ENCODE results near the gene FRRS1L.
A peak's percentile ranks its signal among the peaks of the same experiment; 100 is the strongest.

FRRS1L gene

DNA sequence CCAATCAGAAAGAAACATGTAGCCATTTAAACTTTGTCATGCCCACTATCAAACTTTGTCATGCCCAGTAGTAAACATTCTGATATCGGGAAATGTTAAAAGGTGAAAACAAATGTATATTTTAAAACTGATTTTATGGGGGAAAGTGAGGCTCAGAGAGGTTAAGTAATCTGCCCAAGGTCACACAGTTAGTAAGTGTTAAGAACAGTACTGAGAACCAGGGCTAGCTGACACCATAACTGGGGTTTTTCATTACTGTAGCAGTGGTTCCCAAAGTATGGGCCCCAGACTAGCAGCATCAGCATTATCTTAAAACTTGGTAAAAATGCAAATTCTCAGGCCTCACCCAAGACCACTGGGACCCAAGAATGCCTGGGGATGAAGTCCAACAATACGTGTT lies 9.9 kb upstream of the FRRS1L start:
- no peaks in the 10 kb centered on the region for H3K4me1 ChIP-seq (ENCODE audit: control insufficient read depth, insufficient read depth, low read length)
- 92 to 93% methylated on average over 2 of the region's 2 CpGs for WGBS, 2 experiments
- H3K27me3 ChIP-seq (ENCODE audit: control insufficient read depth, insufficient read depth, low read length, poor library complexity, severe bottlenecking): peaks cover 3% of the 10 kb centered on the region

DNA sequence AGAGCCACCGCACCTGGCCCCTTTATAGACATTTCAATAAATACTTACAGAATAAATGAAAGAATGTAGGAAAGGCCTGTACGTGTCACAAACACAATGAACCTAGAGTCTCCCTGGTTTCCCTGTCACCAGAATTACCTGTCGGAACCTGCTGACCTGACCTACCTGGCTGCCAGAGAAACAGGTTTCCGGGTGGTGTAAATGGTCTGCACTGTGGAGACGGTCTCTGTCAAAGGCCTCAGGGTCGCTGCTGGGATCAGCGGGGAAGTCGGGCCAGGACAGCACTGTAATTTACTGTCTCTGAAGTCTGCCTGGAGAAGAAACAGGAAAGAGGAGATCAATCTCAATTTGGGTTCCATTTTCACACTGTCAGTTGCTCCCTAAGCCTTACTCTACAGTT lies 9.3 kb upstream of the FRRS1L start:
- Histone ChIP-seq H3K27ac (ENCODE audit: insufficient read depth, low read depth, low read length, poor library complexity, severe bottlenecking) (no peak overlapping the region), H3K4me1 (ENCODE audit: control insufficient read depth, insufficient read depth, low read length) (no peaks in the 10 kb centered on the region), H3K36me3 (ENCODE audit: control insufficient read depth, insufficient read depth, low read length) (no peaks in the 10 kb centered on the region), H3K4me3 (ENCODE audit: insufficient read depth, low read depth, low read length) (no peak overlapping the region), H3K9me3 (ENCODE audit: control insufficient read depth, low read length) (no peaks in the 10 kb centered on the region), H3K27me3 (ENCODE audit: control insufficient read depth, insufficient read depth, low read length, poor library complexity, severe bottlenecking) (peaks cover 7% of the 10 kb centered on the region)
- WGBS, 2 experiments: 90 to 91% methylated on average over 7 to 8 of the region's 8 CpGs

More for the DNA sequence above, 9.9 kb upstream of the FRRS1L start:
- Histone ChIP-seq H3K4me3 (ENCODE audit: insufficient read depth, low read depth, low read length) (no peak overlapping the region), H3K27ac (ENCODE audit: insufficient read depth, low read depth, low read length, poor library complexity, severe bottlenecking) (no peak overlapping the region), H3K36me3 (ENCODE audit: control insufficient read depth, insufficient read depth, low read length) (no peaks in the 10 kb centered on the region), H3K9me3 (ENCODE audit: control insufficient read depth, low read length) (no peaks in the 10 kb centered on the region)

DNA sequence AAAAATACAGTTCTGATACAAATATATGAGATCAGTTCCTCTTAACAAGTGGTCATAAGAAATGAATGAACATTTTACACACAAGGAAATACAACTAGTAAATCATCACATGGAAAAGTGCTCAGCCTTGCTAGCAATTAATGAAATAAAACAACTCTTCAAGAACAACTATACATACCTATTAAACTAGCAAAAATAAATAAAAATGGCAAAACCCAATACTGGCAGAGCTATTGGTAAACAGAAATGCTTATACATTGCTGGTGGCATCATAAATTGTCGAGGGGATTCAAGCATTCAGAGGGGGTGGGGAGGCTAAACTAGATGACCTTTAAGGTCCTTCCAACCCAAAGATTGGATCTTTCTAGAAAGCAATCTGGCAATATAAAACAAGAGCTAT lies 5.9 kb upstream of the FRRS1L start:
- no peaks in the 10 kb centered on the region for H3K36me3 ChIP-seq (ENCODE audit: control insufficient read depth, insufficient read depth, low read length)
- H3K27me3 ChIP-seq (ENCODE audit: control insufficient read depth, insufficient read depth, low read length, poor library complexity, severe bottlenecking): peaks cover 13% of the 10 kb centered on the region
- H3K27ac ChIP-seq (ENCODE audit: insufficient read depth, low read depth, low read length, poor library complexity, severe bottlenecking): no peak overlapping the region
- H3K9me3 ChIP-seq (ENCODE audit: control insufficient read depth, low read length): no peaks in the 10 kb centered on the region
- no peaks in the 10 kb centered on the region for H3K4me1 ChIP-seq (ENCODE audit: control insufficient read depth, insufficient read depth, low read length)
- WGBS, 2 experiments: 83 to 84% methylated on average over 1 of the region's 1 CpG
- no peak overlapping the region for H3K4me3 ChIP-seq (ENCODE audit: insufficient read depth, low read depth, low read length)

DNA sequence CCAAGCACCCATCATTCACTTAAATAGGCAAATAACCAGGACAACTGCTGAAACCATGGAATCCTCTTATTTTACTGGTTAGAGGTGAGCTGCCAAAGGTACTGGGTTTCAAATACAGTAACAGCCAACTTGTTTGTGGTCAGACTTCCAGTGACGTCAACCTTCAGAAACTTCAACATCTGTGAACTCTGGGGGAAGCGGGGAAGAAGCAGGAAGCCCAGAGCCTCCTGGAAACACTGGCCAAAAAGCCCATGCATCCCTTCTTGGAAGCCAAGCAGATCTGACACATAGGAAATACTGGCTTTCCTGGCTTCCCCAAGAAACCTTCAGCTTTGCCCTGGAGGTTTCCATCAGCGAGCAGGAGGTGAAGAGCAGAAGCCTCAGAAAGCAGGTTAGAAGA lies 4.9 kb upstream of the FRRS1L start:
- H3K9me3 ChIP-seq (ENCODE audit: control insufficient read depth, low read length): no peaks in the 10 kb centered on the region
- H3K4me3 ChIP-seq (ENCODE audit: insufficient read depth, low read depth, low read length): no peak overlapping the region
- 94 to 96% methylated on average over 3 of the region's 3 CpGs for WGBS, 2 experiments
- H3K27ac ChIP-seq (ENCODE audit: insufficient read depth, low read depth, low read length, poor library complexity, severe bottlenecking): no peak overlapping the region
- H3K27me3 ChIP-seq (ENCODE audit: control insufficient read depth, insufficient read depth, low read length, poor library complexity, severe bottlenecking): peaks cover 23% of the 10 kb centered on the region
- no peaks in the 10 kb centered on the region for H3K4me1 ChIP-seq (ENCODE audit: control insufficient read depth, insufficient read depth, low read length)
- no peaks in the 10 kb centered on the region for H3K36me3 ChIP-seq (ENCODE audit: control insufficient read depth, insufficient read depth, low read length)

DNA sequence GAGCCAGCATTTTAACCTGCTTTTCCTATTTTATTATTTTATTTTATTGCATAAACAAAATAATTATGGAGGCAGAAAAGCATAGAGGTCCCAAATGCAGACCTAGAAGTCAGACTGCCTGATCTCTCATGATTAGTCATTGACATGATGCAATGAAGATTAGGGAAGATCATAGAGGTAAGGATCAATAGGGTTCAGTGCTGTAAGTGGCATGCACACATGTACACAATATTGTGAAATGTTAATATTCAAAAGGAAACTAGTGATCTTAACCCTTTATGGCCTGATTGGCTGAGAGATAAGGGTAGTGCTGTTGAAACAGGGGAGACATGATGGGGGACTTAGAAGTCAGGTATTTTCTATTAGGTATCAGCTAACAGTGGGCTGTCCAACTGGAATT lies 1.1 kb upstream of the FRRS1L start:
- H3K27ac ChIP-seq (ENCODE audit: insufficient read depth, low read depth, low read length, poor library complexity, severe bottlenecking): no peak overlapping the region
- H3K27me3 ChIP-seq (ENCODE audit: control insufficient read depth, insufficient read depth, low read length, poor library complexity, severe bottlenecking): peaks cover 61% of the 10 kb centered on the region
- no peaks in the 10 kb centered on the region for H3K36me3 ChIP-seq (ENCODE audit: control insufficient read depth, insufficient read depth, low read length)
- no peaks in the 10 kb centered on the region for H3K9me3 ChIP-seq (ENCODE audit: control insufficient read depth, low read length)
- peaks cover 10% of the 10 kb centered on the region for H3K4me1 ChIP-seq (ENCODE audit: control insufficient read depth, insufficient read depth, low read length)
- no peak overlapping the region for H3K4me3 ChIP-seq (ENCODE audit: insufficient read depth, low read depth, low read length)

DNA sequence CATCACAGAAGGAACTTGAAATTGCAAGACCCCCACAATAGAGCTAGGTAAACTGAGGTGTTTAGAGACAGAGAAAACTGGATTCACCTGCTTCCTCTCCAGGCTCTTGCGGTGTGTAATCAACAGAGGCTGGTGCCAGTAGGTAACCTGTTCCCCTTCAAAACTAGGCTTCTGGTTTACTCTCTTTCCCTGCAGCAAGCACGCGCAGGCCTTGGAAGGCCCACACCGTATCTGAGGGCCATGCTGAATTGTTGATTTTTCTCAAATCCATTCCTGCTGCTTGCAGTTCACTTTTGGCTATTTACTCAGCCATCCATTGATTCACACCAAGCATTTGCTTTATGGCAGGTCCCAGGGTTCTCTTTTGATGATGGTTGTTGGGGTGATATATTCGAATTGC lies 667 bp upstream of the FRRS1L start:
- H3K4me1 ChIP-seq (ENCODE audit: control insufficient read depth, insufficient read depth, low read length): peaks cover 10% of the 10 kb centered on the region
- H3K27ac ChIP-seq (ENCODE audit: insufficient read depth, low read depth, low read length, poor library complexity, severe bottlenecking): no peak overlapping the region
- H3K9me3 ChIP-seq (ENCODE audit: control insufficient read depth, low read length): no peaks in the 10 kb centered on the region
- WGBS, 2 experiments: 84 to 87% methylated on average over 5 of the region's 5 CpGs
- H3K4me3 ChIP-seq (ENCODE audit: insufficient read depth, low read depth, low read length): no peak overlapping the region
- peaks cover 66% of the 10 kb centered on the region for H3K27me3 ChIP-seq (ENCODE audit: control insufficient read depth, insufficient read depth, low read length, poor library complexity, severe bottlenecking)
- no peaks in the 10 kb centered on the region for H3K36me3 ChIP-seq (ENCODE audit: control insufficient read depth, insufficient read depth, low read length)

DNA sequence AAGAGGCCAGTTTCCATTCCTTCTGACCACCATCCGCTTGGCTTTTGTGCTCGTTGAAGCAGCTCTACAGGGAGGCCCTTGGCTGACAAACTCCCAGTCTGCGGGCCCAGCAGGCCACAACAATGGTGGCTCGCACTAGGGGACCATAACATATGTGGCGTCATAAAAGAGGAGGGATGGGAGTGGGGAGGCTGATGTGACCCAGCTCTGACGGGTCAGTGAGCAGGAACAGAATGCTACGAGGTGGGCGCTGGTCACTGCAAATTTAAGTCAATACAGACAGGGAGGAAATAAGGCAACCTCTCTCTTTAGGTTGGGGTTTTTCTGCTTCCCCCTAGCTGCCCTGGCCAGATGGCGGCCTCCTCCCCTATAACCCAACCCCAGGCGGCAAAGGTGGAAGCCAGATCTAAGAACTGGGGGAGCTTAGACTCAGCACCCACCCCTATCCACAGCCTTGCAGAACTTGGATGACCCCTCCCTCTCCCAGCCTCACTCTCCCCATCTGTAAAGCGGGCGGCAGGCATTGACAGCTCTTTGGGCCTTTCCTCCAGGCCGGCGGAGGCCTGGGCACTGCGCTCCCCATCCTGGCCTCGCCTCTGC lies 778 bp downstream of the FRRS1L start:
- no peaks in the 10 kb centered on the region for H3K36me3 ChIP-seq (ENCODE audit: control insufficient read depth, insufficient read depth, low read length)
- H3K9me3 ChIP-seq (ENCODE audit: control insufficient read depth, low read length): no peaks in the 10 kb centered on the region
- peak overlapping the region; percentile 31 for H3K4me3 ChIP-seq (ENCODE audit: insufficient read depth, low read depth, low read length)
- WGBS, 2 experiments: 12 to 13% methylated on average over 16 of the region's 16 CpGs
- peaks cover 72% of the 10 kb centered on the region for H3K27me3 ChIP-seq (ENCODE audit: control insufficient read depth, insufficient read depth, low read length, poor library complexity, severe bottlenecking)
- peaks cover 10% of the 10 kb centered on the region for H3K4me1 ChIP-seq (ENCODE audit: control insufficient read depth, insufficient read depth, low read length)
- H3K27ac ChIP-seq (ENCODE audit: insufficient read depth, low read depth, low read length, poor library complexity, severe bottlenecking): peak overlapping the region; percentile 16

DNA sequence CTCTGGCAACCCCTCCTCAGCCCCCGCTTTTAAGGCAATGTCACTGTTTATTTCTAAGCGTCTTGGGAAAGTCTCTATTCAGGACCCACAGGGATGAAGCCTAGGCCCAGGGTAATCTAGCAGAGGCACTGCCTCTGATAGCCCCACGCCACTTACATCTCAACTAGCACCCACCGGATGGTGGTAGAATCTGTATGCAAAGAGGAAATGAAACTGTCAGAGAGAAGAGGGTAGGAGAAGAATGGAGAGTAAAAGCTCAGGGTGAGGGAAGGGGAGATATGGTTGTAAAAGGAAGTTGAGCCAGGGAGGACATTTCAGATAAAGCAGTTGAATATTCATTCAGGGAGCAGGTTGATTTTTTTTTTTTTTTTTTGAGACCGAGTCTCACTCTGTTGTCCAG lies 3.0 kb downstream of the FRRS1L start:
- no peak overlapping the region for H3K27ac ChIP-seq (ENCODE audit: insufficient read depth, low read depth, low read length, poor library complexity, severe bottlenecking)
- no peak overlapping the region for H3K4me3 ChIP-seq (ENCODE audit: insufficient read depth, low read depth, low read length)
- no peaks in the 10 kb centered on the region for H3K36me3 ChIP-seq (ENCODE audit: control insufficient read depth, insufficient read depth, low read length)
- no peaks in the 10 kb centered on the region for H3K9me3 ChIP-seq (ENCODE audit: control insufficient read depth, low read length)
- peaks cover 75% of the 10 kb centered on the region for H3K27me3 ChIP-seq (ENCODE audit: control insufficient read depth, insufficient read depth, low read length, poor library complexity, severe bottlenecking)
- 93% methylated on average over 5 of the region's 5 CpGs for WGBS, 2 experiments
- peaks cover 10% of the 10 kb centered on the region for H3K4me1 ChIP-seq (ENCODE audit: control insufficient read depth, insufficient read depth, low read length)

DNA sequence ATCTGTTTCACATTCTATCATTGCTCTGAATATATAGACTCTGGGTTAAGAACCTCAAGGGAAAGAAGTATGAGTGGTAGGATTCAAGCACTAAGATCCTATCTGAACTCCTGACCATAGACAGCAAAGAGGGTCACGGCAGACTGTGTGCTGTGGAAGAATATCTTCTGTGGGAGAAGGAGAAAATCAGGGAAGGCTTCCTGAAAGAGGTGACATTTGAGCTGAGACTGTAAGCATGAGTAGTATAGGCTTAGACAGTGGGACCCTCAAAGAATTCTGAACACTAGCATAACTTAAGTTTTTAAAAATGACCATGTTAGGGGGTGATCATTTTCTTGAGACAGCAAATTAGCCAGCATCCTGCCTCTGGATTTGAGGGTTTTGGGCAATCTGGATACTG lies 3.9 kb downstream of the FRRS1L start:
- peaks cover 10% of the 10 kb centered on the region for H3K4me1 ChIP-seq (ENCODE audit: control insufficient read depth, insufficient read depth, low read length)
- no peak overlapping the region for H3K4me3 ChIP-seq (ENCODE audit: insufficient read depth, low read depth, low read length)
- H3K27ac ChIP-seq (ENCODE audit: insufficient read depth, low read depth, low read length, poor library complexity, severe bottlenecking): no peak overlapping the region
- H3K9me3 ChIP-seq (ENCODE audit: control insufficient read depth, low read length): no peaks in the 10 kb centered on the region
- no peaks in the 10 kb centered on the region for H3K36me3 ChIP-seq (ENCODE audit: control insufficient read depth, insufficient read depth, low read length)
- peaks cover 70% of the 10 kb centered on the region for H3K27me3 ChIP-seq (ENCODE audit: control insufficient read depth, insufficient read depth, low read length, poor library complexity, severe bottlenecking)
- WGBS, 2 experiments: 90 to 92% methylated on average over 1 of the region's 1 CpG

DNA sequence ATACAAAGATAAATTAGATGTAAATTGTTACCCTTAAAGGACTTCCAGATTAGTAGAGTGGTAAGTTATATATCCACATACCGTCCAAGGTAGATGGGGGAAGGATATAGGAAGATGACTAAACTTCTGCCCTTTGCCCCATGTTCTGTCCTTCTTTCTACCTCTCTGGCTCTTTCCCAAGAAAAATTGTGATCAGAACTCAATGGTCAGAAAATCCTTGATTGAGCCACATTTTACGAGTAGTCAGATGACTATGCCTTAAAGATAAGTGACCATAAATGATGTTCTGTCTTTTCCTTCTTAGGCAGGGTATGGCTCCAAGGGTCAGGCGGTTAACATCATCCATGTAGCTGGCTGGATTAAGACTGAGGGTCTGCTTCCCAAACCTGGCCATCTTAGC lies 4.4 kb downstream of the FRRS1L start:
- H3K27me3 ChIP-seq (ENCODE audit: control insufficient read depth, insufficient read depth, low read length, poor library complexity, severe bottlenecking): peaks cover 65% of the 10 kb centered on the region
- 94 to 96% methylated on average over 2 to 3 of the region's 3 CpGs for WGBS, 2 experiments

DNA sequence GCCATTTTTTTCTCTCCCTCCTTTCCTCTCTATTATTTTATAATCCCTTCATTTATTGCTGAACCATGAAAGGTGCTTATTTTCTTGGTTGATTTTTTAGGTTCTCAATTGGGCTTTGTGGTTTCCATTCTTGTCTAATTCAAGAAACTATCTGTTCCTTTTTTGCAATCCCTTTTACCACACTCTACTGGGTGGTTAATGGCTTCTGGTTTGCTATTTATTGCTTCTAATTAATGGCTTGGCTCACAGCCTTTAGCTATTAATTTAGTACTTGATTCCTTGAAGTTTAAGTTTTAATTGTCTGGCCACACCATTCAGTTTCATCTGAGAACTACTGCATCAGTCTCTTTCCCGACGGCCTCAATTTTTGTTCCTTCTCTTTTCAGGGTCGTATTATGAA lies 5.6 kb downstream of the FRRS1L start:
- Histone ChIP-seq H3K27ac (ENCODE audit: insufficient read depth, low read depth, low read length, poor library complexity, severe bottlenecking) (no peak overlapping the region), H3K4me1 (ENCODE audit: control insufficient read depth, insufficient read depth, low read length) (peaks cover 9% of the 10 kb centered on the region), H3K36me3 (ENCODE audit: control insufficient read depth, insufficient read depth, low read length) (no peaks in the 10 kb centered on the region), H3K9me3 (ENCODE audit: control insufficient read depth, low read length) (no peaks in the 10 kb centered on the region), H3K27me3 (ENCODE audit: control insufficient read depth, insufficient read depth, low read length, poor library complexity, severe bottlenecking) (peaks cover 53% of the 10 kb centered on the region), H3K4me3 (ENCODE audit: insufficient read depth, low read depth, low read length) (no peak overlapping the region)
- WGBS, 2 experiments: 91 to 100% methylated on average over 3 of the region's 3 CpGs

More for the DNA sequence above, 4.4 kb downstream of the FRRS1L start:
- Histone ChIP-seq H3K4me1 (ENCODE audit: control insufficient read depth, insufficient read depth, low read length) (peaks cover 10% of the 10 kb centered on the region), H3K36me3 (ENCODE audit: control insufficient read depth, insufficient read depth, low read length) (no peaks in the 10 kb centered on the region), H3K27ac (ENCODE audit: insufficient read depth, low read depth, low read length, poor library complexity, severe bottlenecking) (no peak overlapping the region), H3K9me3 (ENCODE audit: control insufficient read depth, low read length) (no peaks in the 10 kb centered on the region), H3K4me3 (ENCODE audit: insufficient read depth, low read depth, low read length) (no peak overlapping the region)
